ENCODE results near the gene PLEKHH2.
A peak's percentile ranks its signal among the peaks of the same experiment; 100 is the strongest.
"Not testable (repeated sequence)": the region's sequence is repeated elsewhere in the genome, so short reads cannot be mapped to it uniquely, and the experiment has no call there.

The PLEKHH2 gene

GRCh38 chr2:43637030-43637803 is at the start of gene PLEKHH2:
TSS of gene PLEKHH2 (plus strand) at chr2:43637260. CDS start at chr2:43644674, 7,414 bp downstream.
- DNase-seq, result peak; percentile 85

DNA sequence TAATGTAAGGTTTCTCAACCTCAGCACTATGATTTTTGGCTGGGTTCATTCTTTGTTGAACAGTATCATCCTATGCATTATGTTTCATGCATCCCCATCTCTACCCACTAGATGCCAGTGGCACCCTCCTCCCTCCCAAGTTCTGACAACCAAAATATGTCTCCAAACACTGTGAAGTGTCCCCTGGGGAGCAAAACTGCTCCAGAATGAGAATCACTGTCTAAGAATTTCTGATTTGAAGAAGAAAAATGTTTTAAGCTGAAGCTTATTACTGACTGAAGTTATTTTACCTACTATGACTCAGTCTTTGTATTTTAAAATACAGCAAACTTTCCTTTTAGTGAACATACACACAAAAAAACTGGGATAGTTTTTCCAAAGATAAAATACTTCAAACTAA is 44.6 kb upstream of the PLEKHH2 start:
- DNase-seq, result no peak

GRCh38 chr2:43593254-43593653 is 43.8 kb upstream of the PLEKHH2 start:
- no peak for DNase-seq

DNA sequence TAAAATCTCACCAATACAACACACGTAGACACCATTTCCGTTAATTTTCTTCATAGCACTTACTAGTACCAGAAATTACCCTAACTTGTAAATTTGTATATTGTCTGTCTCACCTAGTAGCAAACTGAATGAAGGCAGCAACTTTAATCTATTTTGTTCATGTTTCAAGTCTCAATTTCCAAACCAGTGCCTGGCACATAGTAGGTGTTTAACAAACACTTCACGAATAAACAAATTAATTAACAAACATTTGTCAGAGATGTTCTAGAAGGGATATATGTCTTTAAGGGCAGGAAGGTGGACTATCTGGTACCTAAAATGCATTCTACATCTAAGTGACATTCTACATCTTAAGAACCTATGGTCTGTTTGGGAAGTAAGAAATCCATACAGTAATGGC is 42.2 kb upstream of the PLEKHH2 start:
- no peak for DNase-seq

- DNase-seq, result peak; percentile 99
Measured at GRCh38 chr2:43595603-43596412, 41.3 kb upstream of the PLEKHH2 start, which contains the start of gene THADA. TSS of gene THADA (minus strand) at chr2:43596038. CDS start at chr2:43592392, 3,646 bp downstream.

- DNase-seq, result not testable (repeated sequence)
Measured at GRCh38 chr2:43600596-43600995, 36.5 kb upstream of the PLEKHH2 start.

GRCh38 chr2:43604674-43605073 is 32.4 kb upstream of the PLEKHH2 start:
- DNase-seq, result no peak

GRCh38 chr2:43605079-43605655 is 31.9 kb upstream of the PLEKHH2 start:
- DNase-seq, result peak; percentile 82

- no peak for DNase-seq
Measured at GRCh38 chr2:43605851-43606250, 31.2 kb upstream of the PLEKHH2 start.

DNA sequence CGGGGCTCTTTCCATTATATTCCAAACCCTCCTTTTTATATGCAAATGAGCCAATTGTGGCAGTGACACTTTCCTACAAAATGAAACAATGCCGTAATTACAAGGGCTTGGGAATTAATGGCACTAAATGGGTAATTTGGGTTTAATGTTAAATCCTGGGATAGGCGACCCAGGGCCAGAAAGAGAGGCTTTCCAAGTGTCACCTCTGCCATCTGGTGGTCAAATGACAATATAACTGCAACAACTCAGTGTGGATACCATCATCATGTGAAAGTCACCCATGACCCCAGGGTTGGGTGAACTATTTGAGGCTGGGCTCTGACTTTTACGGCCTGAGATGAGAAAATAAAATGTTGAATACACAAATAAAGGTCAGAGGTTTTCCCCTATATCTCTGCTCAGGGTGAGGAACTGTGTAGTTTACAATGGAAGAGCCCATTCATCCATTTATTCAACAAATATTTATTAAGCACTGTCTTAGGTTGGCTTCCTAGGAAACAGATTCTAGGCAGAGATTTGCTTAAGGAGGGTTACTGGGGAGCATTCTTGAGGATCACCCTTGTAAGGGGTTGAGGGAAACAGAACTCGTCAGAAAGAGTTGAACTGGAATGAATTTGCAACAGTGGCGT is 27.7 kb upstream of the PLEKHH2 start:
- peak; percentile 67 for DNase-seq

- DNase-seq, result no peak
Measured at GRCh38 chr2:43610361-43610760, 26.7 kb upstream of the PLEKHH2 start.

DNA sequence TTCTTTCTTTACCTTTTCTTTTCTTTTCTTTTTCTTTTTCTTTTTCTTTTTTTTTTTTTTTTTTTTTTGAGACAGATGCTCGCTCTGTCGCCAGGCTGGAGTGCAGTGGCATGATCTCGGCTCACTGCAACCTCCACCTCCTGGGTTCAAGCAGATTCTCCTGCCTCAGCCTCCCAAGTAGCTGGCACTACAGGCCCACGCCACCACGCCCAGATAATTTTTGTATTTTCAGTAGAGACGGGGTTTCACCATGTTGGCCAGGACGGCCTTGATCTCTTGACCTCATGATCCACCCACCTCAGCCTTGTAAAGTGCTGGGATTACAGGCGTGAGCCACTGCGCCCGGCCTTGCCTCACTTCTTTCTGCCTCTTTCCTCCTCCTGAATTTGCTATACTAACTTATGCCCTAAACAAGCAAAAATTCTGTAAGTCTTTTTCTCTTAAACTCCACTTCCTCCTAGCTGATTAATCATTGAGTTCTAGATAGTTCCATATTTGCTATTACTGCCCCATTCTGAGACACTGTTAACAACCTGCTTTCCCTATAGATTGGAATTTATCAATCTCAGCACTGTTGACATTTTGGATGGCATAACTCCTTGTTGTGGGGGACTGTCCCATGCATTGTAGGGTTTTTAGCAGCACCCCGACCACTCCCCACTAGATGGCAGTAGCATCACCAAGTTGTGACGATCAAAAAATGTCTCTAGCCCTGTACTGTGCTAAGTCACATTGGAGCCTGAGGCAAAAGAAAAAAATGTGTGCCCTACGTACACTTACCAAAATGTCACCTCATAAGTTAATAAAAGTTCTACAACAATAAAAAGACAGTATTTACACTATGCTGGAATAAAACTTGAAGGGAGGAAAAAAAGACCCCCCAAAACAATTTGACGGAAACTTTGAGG is 24.8 kb upstream of the PLEKHH2 start:
- DNase-seq, result peak; percentile 90

DNA sequence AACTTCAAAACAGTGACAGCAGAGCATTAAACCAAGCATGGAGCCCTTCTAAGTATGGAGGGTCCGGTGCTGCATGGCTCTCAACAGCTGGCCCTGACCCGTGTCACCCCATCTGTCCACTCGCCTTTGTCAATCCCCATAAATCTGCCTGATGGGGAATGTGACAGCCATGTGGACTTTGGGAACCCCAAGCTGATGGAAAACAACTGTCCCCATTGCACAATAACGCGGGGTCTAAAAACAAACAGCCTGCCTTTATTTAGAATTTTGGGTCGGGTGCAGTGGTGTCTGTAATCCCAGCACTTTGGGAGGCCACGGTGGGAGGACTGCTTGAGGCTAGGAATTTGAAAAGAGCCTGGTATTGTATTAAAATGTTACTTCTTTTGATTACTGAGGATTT is 24.1 kb upstream of the PLEKHH2 start:
- DNase-seq, result no peak

- no peak for DNase-seq
Measured at GRCh38 chr2:43616967-43617680, 19.9 kb upstream of the PLEKHH2 start.

DNA sequence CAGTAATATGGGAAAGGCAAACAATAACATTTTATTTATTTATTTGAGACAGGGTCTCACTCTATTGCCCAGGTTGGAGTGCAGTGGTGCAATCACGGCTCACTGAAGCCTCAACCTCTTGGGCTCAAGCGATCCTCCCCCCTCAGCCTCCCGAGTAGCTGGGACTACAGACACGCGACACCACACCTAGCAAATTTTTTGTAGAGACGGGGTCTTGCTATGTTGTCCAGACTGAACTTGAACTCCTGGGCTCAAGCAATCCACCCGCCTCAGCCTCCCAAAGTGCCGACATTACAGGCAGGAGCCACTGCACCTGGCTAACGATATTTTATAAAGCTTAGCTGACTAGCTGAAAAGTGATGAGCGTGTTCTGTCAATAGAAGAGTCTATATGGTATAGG is 17.5 kb upstream of the PLEKHH2 start:
- DNase-seq, result no peak

- DNase-seq, result peak; percentile 40
Measured at GRCh38 chr2:43622931-43623451, 14.1 kb upstream of the PLEKHH2 start.

- DNase-seq, result no peak
Measured at GRCh38 chr2:43631618-43632317, 5.3 kb upstream of the PLEKHH2 start.

DNA sequence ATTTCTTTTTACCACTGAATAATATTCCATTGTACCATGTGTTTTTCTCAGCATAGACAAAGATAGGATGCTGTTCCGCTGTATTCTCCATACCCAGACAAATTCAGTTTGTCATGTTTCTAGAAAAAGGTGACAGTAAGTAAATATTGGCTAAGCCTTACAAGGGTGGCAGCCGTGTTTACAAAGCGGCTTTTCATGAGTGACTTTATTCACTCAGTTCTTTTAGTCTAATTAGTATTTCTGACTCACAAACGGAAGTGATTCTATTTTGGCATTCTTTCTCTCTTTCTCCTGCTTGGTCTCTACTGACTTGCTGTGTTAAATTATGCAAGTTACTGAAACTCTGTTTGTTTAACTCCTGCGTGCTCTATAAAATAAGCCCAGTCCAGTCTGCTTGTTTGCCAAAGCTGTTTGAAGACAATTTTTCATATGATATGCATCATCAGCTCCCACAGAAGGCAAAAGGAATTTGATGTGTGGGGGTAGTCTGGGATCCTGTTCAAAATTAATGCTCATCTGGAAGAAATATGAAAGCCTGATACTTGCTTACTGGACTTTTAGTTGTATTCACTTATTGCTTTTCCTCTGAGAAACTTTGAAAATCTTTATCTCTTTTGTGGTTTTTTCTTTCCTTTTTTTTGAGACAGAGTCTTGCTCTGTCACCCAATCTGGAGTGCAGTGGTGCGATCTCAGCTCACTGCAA is 2.3 kb upstream of the PLEKHH2 start:
- peak; percentile 44 for DNase-seq

DNA sequence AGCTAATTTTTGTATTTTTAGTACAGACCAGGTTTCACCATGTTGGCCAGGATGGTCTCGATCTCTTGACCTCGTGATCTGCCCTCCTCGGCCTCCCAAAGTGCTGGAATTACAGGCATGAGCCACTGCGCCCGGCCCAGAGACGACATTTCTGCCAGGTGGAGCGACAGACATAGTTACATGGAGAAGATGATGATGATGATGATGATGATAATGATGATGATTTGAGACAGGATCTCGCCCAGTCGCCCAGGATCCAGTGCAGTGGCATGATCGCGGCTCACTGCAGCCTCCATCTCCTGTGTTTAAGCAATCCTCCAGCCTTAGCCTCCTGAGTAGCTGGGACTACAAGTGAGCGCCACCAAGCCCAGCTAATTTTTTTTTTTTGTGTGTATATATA is 907 bp upstream of the PLEKHH2 start:
- DNase-seq, result not testable (repeated sequence)

- DNase-seq, result no peak
Measured at GRCh38 chr2:43636621-43637020, 439 bp upstream of the PLEKHH2 start.
